ENCODE data around the gene RAB44.

RAB44 gene

DNA sequence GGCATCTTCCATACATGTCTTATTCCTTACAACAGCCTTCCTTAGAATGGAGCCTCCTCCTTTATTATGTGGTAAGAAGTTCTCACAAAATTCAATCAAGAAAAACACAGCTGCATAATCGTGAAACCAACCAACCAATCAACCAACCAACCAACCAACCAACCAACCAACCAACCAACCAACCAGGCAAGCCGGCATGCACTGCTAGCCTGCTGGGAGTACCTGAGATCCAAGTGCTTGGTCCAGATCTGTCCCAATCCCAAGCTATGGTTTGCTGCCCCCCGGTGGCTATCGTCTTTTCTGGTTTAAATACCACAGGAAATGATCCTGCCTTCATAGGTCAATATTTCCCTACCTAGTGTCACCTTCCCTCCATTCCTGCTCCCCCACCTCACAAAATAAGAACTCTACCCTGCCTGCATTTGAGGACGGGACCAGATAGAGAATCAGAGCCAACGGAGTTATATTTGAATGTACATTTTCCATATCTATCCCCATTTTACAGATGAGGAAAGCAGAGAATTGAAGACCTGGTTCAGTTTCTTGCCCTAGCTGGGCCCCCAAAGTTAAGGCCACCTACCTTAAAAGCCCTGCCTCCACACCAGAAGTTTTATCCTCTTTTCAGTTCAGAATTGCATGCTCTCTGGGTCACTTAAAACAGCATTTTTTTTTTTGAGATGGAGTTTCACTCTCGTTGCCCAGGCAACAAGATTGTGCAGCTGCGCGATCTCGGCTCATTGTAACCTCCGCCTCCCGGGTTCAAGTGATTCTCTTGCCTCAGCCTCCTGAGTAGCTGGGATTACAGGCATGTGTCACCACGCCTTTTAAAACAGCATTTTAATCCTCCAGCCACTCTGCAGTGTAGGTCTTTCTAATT, 27.1 kb downstream of the RAB44 start:
- no peak for DNase-seq (ENCODE audit: low read depth, low spot score)
- H3K27ac ChIP-seq = no peak overlapping the region

DNA sequence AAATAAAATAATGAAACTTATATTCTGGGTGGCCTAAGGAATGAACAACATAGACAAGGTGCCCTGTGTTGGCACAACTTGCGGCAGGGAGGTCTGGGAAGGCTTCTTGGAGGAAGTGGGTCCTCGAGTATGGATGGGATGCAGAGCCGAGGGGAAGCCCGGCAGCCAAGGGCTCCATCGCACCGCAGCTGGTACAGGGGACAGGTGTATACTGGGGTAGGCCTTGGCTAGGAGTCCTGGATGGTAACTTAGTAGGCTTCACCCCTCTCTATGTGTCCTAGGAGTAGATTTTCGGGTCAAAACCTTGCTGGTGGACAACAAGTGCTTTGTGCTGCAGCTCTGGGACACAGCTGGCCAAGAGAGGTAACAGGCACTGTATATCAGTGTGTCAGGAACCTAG, 28.0 kb downstream of the RAB44 start:
- H3K27ac ChIP-seq = no peak overlapping the region
- DNase-seq (ENCODE audit: low read depth, low spot score) = no peak

DNA sequence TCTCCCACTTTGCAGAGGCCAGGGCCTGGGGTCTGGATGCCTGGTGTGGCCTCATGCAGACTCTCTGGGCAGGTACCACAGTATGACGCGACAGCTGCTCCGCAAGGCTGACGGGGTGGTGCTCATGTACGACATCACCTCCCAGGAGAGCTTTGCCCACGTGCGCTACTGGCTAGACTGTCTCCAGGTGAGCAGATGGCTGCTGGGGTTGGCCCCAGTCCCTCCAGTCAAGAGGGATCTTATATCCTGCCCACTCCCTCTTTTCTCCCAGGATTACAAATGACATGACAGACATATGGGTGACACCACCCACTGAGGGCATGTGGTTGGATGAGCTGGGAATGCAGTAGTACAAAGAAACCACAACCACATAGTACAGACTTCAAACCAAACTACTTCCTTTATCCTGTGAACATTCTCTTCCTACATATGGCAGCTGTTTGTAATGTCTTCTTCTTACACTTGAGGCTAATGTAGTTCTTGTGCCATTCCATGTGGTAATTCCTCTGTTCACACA, 29.9 kb downstream of the RAB44 start:
- H3K27ac ChIP-seq = peak overlapping the region; percentile 16
- DNase-seq (ENCODE audit: low read depth, low spot score) = no peak

DNA sequence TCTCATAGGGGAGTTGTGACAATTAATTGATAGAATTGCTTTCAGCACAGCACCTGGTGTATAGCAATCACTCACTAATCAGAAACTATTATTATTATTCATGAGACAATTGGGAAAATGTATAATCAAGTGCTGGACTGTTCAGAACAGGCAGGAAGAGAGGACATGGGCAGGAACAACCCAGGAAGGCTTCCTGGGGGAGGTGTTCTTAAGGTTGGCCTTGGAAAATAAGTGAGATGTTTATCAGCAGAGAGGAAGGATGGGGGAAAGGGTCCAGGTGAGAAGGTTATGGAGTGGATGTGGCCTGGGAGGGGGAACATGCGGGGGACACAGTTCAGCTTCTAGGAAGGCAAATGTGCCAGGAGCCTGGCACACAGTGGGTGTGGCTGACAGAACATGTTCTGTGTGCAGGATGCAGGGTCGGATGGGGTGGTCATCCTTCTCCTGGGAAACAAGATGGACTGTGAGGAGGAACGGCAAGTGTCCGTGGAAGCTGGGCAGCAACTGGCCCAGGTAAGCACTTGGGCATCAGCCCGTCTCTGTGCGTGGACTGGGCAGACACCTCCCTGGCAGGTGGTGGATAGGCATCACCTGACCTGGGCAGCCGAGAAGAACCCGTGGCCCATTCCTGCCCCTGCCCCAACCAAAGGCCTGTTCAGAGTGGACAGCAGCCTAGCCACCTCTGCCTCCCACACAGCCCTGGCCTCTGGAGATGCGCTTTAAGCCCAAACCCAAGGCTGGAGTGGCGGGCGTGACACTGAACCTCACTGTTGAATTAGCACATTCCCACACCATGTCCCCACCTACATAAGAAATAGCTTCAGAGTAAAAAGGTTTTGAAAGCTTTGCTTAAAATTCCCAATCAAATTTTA, 30.9 kb downstream of the RAB44 start:
- no peak for DNase-seq (ENCODE audit: low read depth, low spot score)
- H3K27ac ChIP-seq = peak overlapping the region; percentile 16

DNA sequence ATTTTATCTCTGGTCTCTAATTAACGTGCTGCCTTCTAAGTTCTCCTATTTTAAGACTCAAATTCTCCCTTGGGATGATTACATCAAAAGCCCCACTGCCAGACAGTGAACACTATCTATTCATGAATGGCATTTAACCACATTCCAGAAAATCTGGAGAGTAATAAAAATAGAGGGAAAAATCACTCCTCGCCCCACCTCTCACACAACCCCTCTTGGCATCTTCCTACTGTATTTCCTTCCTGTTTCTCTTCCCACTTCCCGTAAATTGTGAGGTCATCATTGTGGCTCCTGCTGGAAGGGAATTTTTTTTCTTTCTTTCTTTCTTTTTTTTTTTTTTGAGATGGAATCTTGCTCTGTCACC, 31.5 kb downstream of the RAB44 start:
- no peak for DNase-seq (ENCODE audit: low read depth, low spot score)

DNA sequence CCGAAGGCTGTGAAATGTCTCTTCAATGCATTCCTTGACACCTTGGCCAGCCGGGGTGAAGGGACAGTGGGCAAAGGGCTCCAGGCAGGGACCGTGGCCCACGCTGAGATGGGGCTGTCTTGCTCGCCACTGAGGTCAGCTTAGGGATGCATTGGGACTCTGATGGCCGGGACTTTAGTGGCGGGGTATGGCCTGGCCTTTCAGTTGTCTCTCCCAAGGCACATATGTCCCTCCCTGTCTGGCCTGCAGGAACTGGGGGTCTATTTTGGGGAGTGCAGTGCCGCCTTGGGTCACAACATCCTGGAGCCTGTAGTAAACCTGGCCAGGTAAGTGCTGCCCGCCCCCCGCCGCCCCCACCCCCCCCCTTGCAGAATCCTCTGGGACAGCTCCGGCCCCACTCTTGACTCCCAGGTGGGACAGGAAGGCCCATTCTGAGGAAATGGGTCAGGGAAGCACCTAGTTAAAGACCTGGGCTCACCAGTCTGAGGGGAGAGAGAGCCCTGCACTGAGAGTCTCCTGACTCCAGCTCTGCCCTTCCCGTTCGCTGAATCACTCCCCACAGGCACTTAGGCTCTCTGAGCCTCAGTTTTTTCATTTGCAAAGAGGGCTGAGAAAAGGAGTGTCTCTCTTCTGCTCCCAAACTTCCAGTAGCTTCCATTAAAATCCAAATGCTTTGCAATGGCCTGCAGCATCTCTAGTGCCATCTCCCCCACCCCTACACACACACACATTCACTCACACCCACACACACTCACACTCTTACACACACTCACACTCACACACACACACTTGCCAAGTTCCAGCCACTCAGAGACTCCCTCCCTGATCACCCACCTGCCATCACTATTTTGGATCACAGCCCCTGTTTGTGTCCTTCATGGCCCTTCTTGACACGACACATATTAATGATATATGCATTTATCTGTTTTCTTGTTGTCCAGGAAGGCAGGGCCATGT, 33.1 kb downstream of the RAB44 start:
- no peak overlapping the region for H3K27ac ChIP-seq
- no peak for DNase-seq (ENCODE audit: low read depth, low spot score)

More for the DNA sequence above, 31.5 kb downstream of the RAB44 start:
- no peak overlapping the region for H3K27ac ChIP-seq

DNA sequence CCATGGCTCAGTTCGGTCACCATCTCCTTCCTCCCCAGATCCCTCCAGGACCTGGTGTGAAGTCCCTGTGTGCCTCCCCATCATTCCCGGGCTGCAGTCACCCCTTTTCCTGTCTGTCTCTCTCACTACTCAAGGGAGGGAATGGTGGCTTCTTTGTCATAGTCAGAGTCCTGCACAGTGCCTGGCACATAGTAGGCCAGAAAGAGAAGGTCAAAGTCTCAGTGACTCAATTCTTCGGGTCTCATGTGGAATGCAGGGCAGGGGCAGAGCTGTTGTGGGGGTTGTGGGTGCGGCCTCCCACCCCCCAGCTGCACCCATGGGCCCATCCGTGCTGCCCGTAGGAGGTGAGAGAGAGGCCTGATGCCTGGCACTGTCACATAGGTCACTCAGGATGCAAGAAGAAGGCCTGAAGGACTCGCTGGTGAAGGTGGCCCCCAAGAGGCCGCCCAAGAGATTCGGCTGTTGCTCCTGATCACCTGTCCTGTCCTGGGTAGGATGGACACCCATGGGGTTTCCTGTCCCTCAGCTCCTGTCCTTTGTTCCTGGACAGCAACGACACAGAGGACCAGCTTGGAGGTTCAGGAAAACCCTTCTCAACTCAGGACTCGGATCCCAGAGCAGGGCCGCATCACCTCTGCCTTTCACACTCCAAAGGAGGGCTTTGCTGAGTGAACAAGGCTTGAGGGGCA, 34.1 kb downstream of the RAB44 start:
- no peak for DNase-seq (ENCODE audit: low read depth, low spot score)
- no peak overlapping the region for H3K27ac ChIP-seq

DNA sequence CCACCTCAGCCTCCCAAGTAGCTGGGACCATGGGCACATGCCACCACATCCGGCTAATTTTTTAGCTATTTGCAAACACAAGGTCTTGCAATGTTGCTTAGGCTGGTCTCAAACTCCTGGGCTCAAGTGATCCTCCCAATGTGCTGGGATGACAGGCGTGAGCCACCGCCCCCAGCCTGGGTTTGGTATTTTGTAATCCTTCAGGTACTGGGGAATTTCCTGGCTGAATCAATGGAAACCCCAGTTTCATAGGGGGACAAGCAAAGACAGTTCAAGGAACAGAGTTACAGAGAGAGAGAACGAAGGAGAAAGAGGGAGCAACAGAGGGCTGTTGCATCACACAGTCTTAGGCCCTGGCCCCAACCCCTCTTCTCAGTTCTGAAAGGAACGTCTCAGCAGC, 35.7 kb downstream of the RAB44 start:
- H3K27ac ChIP-seq = no peak overlapping the region
- DNase-seq (ENCODE audit: low read depth, low spot score) = no peak

DNA sequence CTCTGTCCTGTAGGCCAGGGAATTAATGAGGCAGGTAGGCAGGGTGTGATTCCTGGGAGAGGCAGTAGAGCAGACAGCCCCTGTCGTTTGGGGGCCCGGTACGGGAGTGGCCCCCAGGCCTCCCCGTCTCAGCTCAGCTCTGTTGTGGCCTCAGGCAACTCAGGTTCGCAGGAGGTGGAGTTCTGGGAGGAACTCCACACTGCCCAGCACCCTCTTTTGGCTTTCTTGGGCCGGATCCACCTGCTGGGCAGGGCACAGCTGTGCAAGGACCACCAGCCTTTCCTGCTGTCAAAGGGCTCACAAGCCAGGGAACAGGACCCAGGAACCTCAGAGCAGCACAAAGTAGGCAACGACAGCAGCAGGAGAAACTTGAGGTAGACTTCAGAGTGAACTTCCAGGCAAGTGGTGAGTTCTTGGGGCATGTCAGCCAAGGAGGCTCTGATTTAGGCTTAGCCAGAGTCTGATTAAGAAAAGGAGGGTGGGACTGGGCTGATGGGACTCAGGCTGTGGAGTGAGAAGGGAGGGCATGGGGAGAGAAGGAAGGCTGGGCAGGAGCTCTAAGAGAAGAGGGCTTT, 36.9 kb downstream of the RAB44 start:
- peak overlapping the region; percentile 37 for H3K27ac ChIP-seq
- DNase-seq (ENCODE audit: low read depth, low spot score) = no peak

DNA sequence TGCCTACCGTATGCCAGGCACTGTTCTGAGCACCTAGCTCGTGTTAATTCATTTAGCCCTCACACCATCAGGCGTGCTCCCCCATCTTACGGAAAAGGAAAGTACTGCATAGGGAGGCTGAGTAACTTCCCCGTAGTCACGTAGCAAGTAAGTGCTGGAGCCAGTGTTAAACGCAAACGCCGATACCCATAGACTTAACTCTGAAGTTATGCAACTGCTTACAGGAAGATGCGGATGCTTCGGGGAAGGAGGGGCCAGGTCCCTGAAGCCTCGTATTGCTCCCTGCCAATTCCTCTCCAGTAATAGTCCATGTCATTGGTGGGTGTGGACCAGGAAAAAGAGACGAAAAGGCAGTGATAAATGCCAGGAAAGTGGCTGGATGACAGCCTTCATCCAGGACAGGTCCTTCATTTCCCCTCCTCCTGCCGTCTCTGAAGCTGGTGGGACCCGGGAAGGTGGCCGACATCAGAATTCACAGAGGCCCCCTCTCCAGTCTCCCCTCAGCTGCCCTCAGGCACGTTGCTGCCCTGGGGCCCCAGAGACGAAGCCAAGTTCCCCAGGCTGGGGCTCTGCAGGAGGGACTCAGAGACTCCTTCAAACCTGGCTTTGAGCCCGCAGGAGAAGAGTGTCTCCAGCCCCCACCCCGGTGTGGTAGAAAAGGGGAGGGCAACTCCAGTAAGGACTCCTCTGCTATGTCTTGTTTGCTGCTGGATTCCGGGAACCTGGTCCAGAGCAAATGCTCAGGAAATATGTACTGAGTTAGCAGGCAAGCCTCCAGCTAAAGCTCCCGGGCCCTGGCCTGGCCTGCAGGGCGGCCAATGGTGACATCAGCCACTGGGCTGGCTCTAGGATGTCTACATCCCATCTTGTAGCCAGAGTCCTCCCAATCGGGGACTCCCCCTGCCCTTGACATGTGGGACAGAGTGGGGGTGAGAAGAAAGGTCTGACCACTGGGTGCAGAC, 37.8 kb downstream of the RAB44 start:
- H3K27ac ChIP-seq = peak overlapping the region; percentile 37
- DNase-seq (ENCODE audit: low read depth, low spot score) = peak; percentile 65

DNA sequence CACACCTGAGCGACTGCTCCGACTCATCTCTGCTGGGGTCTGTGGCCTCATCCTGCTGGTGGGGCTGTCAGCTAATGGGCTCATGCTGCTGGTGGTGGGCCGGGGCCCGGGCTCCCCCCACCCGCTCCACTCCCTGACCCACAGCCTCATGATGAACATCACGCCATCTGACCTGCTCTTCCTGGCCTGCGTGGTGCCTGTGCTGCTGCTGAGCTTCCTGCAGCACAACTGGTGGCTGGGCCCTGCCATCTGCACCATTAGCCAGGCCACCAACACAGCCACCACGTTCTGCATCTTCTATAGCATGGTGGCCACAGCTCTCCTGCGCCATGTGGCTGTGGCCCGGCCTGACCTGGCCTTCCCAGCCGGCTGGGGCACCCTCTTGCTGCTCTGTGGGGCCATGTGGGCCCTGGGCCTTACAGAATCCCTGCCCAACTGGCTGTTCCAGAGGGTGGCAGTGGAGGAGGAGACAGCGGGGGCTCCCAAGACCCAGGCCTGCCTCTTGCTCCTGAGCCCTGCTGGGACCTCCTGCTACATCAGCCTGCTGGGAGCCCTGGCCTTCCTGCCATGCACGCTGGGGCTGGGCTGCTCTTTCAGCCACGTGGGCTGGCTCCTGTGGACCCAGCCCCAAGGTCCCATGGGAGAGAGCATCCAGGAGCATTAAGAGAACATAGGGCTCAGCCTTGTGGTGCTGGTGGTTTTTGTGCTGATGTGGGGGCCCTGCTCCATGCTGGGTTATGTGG, 39.6 kb downstream of the RAB44 start:
- DNase-seq (ENCODE audit: low read depth, low spot score) = no peak
- H3K27ac ChIP-seq = no peak overlapping the region

DNA sequence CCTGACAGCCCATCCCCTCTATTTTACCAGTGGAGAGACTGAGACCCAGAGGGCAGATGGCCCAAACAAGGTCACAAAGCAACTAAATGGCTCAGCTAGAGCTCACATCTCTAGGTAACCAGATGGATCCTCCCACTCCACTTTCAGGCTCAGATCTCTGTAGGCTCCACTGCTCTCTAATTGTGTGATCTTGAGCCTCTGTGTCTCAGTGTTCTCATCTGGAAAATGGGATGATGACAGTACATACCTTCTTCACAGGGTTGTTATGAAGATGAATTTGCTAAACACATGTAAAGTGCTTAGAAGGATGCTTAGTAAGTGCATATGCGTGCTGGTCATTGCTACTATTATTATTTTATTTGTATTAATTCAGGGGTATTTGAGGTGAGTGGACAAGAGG, 40.5 kb downstream of the RAB44 start:
- DNase-seq (ENCODE audit: low read depth, low spot score) = no peak
- no peak overlapping the region for H3K27ac ChIP-seq

DNA sequence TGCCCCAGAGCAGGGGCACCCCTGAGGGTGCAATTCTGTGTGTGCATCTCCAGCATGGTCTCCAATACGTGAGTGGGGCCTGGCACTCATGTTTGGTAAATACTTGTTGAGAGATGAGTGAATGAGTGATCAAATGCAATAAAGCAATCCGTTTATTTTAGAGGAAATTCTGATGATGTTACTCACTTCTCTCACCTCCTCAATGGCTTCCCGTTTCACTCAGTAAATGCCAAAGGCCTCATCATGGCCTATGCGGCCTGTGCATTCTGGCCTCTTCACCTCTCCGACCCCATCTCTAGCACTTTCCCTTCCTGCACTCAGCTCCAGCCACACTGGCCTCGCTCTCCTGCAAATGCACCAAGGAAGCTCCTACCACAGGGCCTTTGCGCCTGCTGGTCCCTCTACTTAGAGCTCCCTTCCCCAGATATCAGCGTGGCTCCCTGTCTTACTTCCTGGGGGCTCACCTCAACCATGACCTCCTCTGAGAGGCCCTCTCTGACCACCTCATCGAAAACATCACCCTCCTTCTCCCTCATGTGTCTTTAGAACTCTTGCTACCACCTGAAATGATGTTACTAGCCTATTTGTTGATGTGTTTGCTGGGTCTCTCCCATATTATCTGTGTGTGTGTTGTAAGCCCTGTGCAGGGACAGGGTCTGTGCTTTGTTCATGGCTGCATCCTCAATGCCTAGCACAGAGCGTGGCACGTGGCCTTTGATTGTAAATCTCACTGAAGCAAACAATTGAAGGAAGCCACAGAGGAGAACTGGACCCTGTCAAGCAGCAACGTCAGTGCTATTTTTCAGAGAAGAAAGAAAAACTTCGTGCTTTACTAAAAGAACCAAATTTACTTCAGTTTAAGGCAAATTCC, 42.6 kb downstream of the RAB44 start:
- H3K27ac ChIP-seq = no peak overlapping the region
- no peak for DNase-seq (ENCODE audit: low read depth, low spot score)

DNA sequence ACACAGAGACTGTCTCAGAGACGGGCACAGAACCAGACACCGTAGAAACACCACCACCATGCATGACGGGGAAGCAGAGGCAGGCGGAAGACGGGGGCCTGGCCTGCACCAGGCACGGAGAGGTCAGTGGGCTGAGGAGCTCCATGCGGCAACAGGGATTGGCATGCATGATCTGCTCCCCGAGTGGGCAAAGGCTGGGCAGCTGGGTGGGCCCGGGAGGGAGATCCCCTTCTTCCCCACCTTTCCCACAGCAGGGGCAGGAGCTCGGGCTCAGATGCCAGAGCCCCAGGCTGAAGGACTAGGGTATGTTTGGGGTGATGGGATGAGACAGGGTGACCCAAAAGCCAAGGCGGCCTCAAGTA, 43.2 kb downstream of the RAB44 start:
- H3K27ac ChIP-seq = no peak overlapping the region
- DNase-seq (ENCODE audit: low read depth, low spot score) = no peak

DNA sequence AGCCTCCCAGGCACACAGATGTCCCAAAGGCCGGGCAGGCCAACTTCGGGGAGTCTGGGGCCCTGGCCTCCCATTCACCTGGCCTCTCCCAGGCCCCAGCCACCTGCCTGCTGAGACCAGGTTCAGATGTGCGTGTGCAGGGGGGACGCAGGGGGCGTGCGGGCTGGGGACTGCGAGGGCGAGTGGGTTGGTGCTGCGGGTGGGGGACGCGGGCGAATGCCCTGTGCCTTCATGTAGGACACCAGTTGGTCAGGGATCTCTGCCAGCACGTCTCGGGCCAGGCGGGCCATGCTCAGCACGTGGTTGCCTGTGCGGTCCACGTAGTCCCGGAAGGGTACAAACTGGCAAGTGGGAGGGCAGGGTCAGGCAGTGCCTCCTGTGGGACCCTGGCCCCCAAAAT, 44.5 kb downstream of the RAB44 start:
- DNase-seq (ENCODE audit: low read depth, low spot score) = no peak
- H3K27ac ChIP-seq = no peak overlapping the region

DNA sequence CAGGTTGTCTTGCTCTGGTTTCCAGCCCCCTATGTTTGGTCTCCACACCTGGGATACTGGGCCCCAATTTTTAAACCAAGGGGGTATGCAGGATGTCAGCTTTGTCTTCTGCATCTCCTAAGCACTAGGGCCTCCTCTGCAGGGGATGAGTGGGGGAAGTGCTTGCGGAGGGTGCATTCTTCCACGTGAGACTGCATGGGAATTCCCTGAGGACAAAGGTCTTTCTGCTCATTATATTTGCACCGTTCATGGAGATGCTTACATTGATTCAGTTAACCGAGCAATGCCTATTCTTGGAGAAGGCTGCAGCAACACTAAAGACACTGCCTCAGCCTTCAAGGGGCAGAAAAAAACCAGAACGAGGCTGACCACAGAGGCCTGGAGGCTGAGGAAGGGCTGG, 45.4 kb downstream of the RAB44 start:
- no peak overlapping the region for H3K27ac ChIP-seq
- no peak for DNase-seq (ENCODE audit: low read depth, low spot score)

Measured in epithelial cell of prostate (primary cell).